Measurements from ENCODE around the gene INPP4B. TPM values are rescaled to one million over a fixed set of nuclear protein-coding genes. Genes with fewer than 3 reads are reported as not detected.

Gene INPP4B
- total and polyA plus RNA-seq, 2 donors (not counting 1 experiment from before 2014, with no cell fraction given): 0.03 TPM; not detected in 1

- no peak for ATAC-seq (ENCODE audit: low read depth)
- no peak for DNase-seq
- ChIA-PET POLR2A (no interaction called here), CTCF (no interaction called here)
- Histone ChIP-seq H3K4me3 (ENCODE audit: control extremely low read depth in 1 of 5, extremely low read depth in 1 of 5, insufficient read depth in 1 of 5, low read depth in 2 of 5, low read length in 4 of 5) (no peak overlapping the region), H3K4me2 (replicated peaks; ENCODE audit: low read depth, low read length, poor library complexity, severe bottlenecking) (no peak overlapping the region), H3K79me2 (ENCODE audit: control insufficient read depth, insufficient read depth, low read length) (no peaks in the 10 kb centered on the region), H3K27ac (ENCODE audit: low read length in 2 of 2) (no peak overlapping the region), H4K20me1 (ENCODE audit: control insufficient read depth, insufficient read depth, low read length, poor library complexity, severe bottlenecking) (no peaks in the 10 kb centered on the region), H3K4me1 (ENCODE audit: control insufficient read depth in 2 of 2, insufficient read depth in 2 of 2, low read length in 2 of 2) (peaks cover 7% of the 10 kb centered on the region in 2 donors), H3K9me3 (ENCODE audit: control extremely low read depth in 1 of 3, control insufficient read depth in 2 of 3, insufficient read depth in 1 of 3, low read length in 2 of 3) (no peaks in the 10 kb centered on the region), H3K27me3 (replicated peaks in 1 of 4; ENCODE audit: control extremely low read depth in 1 of 4, control insufficient read depth in 3 of 4, insufficient read depth in 4 of 4, low read length in 3 of 4) (peaks cover 0 to 4% (median 2%) of the 10 kb centered on the region in 4 experiments), H3K36me3 (replicated peaks in 1 of 2; ENCODE audit: control extremely low read depth in 1 of 2, control insufficient read depth in 1 of 2, extremely low read depth in 1 of 2, insufficient read depth in 2 of 2, low read length in 1 of 2) (no peaks in the 10 kb centered on the region), H2AFZ (ENCODE audit: insufficient read depth, low read depth, low read length, poor library complexity, severe bottlenecking) (no peak overlapping the region), H3K9ac (ENCODE audit: low read length) (no peak overlapping the region)
- H3K4me3 Mint-ChIP-seq: no peak overlapping the region
- H3K9me3 Mint-ChIP-seq (ENCODE audit: insufficient read depth): no peaks in the 10 kb centered on the region
- WGBS (ENCODE audit: insufficient coverage): 61% methylated on average over 3 of the region's 3 CpGs
- peaks cover 4% of the 10 kb centered on the region for H3K27me3 Mint-ChIP-seq
- intact Hi-C loops (cut with micrococcal nuclease): no loop called here
- H3K4me1 Mint-ChIP-seq: peaks cover 11% of the 10 kb centered on the region
- no peak overlapping the region for H3K27ac Mint-ChIP-seq
- TF ChIP-seq CTCF (IDR thresholded peaks at IDR 0.05) (no peak), EZH2 (IDR thresholded peaks at IDR 0.05; ENCODE audit: borderline replicate concordance, insufficient read depth, low read depth, low read length, poor library complexity, severe bottlenecking) (no peak)
Observed at GRCh38 chr4:142404191-142404611, 441.9 kb downstream of the INPP4B start.

GRCh38 chr4:142402900-142403299, 443.2 kb downstream of the INPP4B start:
- POLR2A ChIA-PET: no interaction called here
- TF ChIP-seq EZH2 (IDR thresholded peaks at IDR 0.05; ENCODE audit: borderline replicate concordance, insufficient read depth, low read depth, low read length, poor library complexity, severe bottlenecking): no peak
- no peak for TF ChIP-seq CTCF (IDR thresholded peaks at IDR 0.05)
- H4K20me1 ChIP-seq (ENCODE audit: control insufficient read depth, insufficient read depth, low read length, poor library complexity, severe bottlenecking): no peaks in the 10 kb centered on the region
- H2AFZ ChIP-seq (ENCODE audit: insufficient read depth, low read depth, low read length, poor library complexity, severe bottlenecking): no peak overlapping the region
- H3K4me2 ChIP-seq (replicated peaks; ENCODE audit: low read depth, low read length, poor library complexity, severe bottlenecking): no peak overlapping the region
- H3K9ac ChIP-seq (ENCODE audit: low read length): no peak overlapping the region
- peaks cover 0 to 4% (median 2%) of the 10 kb centered on the region in 4 experiments for H3K27me3 ChIP-seq (replicated peaks in 1 of 4; ENCODE audit: control extremely low read depth in 1 of 4, control insufficient read depth in 3 of 4, insufficient read depth in 4 of 4, low read length in 3 of 4)
- H3K27me3 Mint-ChIP-seq: peaks cover 4% of the 10 kb centered on the region
- H3K9me3 ChIP-seq (ENCODE audit: control extremely low read depth in 1 of 3, control insufficient read depth in 2 of 3, insufficient read depth in 1 of 3, low read length in 2 of 3): no peaks in the 10 kb centered on the region
- CTCF ChIA-PET: no interaction called here
- no peaks in the 10 kb centered on the region for H3K36me3 ChIP-seq (replicated peaks in 1 of 2; ENCODE audit: control extremely low read depth in 1 of 2, control insufficient read depth in 1 of 2, extremely low read depth in 1 of 2, insufficient read depth in 2 of 2, low read length in 1 of 2)
- no peak overlapping the region for H3K4me3 ChIP-seq (ENCODE audit: control extremely low read depth in 1 of 5, extremely low read depth in 1 of 5, insufficient read depth in 1 of 5, low read depth in 2 of 5, low read length in 4 of 5)
- no peaks in the 10 kb centered on the region for H3K9me3 Mint-ChIP-seq (ENCODE audit: insufficient read depth)
- no peak overlapping the region for H3K4me3 Mint-ChIP-seq
- H3K4me1 Mint-ChIP-seq: peaks cover 11% of the 10 kb centered on the region
- no peaks in the 10 kb centered on the region for H3K79me2 ChIP-seq (ENCODE audit: control insufficient read depth, insufficient read depth, low read length)
- H3K27ac Mint-ChIP-seq: no peak overlapping the region
- intact Hi-C loops (cut with micrococcal nuclease): no loop called here
- no peak for DNase-seq
- no peak overlapping the region for H3K27ac ChIP-seq (ENCODE audit: low read length in 2 of 2)
- 92% methylated on average over 1 of the region's 2 CpGs for WGBS (ENCODE audit: insufficient coverage)
- H3K4me1 ChIP-seq (ENCODE audit: control insufficient read depth in 2 of 2, insufficient read depth in 2 of 2, low read length in 2 of 2): peaks cover 7% of the 10 kb centered on the region in 2 donors
- ATAC-seq (ENCODE audit: low read depth): no peak

Data from B cell (primary cell).